Adrenal gland (tissue), 5 donors: Measurements from ENCODE around the gene DCC.

ENCODE experiments used
- CTCF ChIP-seq, 6 experiments: fragments of 450-650 bp in 4 of 6; fragments of 200-600 bp in 2 of 6; sonication (generic) in 1 of 6; IDR thresholded peaks; 1 replicate in 5 of 6; 2 replicates in 1 of 6; pipeline versions ENCODE4 v1.5.1 to v1.8.0; 2016 to 2021; ENCODE audit warnings: antibody characterized with exemption in 6 of 6, mild to moderate bottlenecking in 2 of 6, moderate library complexity in 1 of 6
- POLR2A ChIP-seq, 2 donors: fragments of 450-650 bp; IDR thresholded peaks; one replicate each; pipeline ENCODE4 v1.6.1; 2017; ENCODE audit warnings: antibody characterized with exemption in 2 of 2, mild to moderate bottlenecking in 2 of 2, moderate library complexity in 1 of 2
- donor health status: DM: no; HTN: no; CAD: no.

GRCh38 chr18:53443831-53444230 lies 1103.8 kb downstream of the DCC start:
- TF ChIP-seq CTCF (IDR thresholded peaks at IDR 0.05) (no peak), POLR2A (IDR thresholded peaks at IDR 0.05) (no peak)
